Measurements from ENCODE around the gene DIS3L.
"Not testable (repeated sequence)": the region's sequence is repeated elsewhere in the genome, so short reads cannot be mapped to it uniquely, and the experiment has no call there.

Gene DIS3L

GRCh38 chr15:66278671-66279070 lies 14.7 kb upstream of the DIS3L start:
- DNase-seq, result no peak

DNA sequence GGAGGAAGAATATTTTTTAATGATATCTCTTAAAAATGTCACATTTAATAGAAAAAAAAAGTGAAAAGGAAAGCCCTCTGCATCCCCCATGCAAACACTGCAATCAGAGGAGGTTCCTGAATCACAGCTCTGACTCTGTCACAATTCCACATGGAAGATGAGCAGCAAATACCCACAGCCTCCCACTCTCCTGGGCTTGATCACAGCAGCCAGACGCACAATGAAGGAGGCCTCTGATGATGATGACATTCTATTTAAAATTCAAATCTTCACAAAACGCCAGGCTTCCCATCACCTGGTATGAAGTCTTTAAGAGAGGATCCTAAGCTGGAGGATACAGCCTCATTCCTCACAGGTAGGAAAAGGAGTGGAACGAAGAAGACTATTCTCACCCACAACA lies 9.1 kb upstream of the DIS3L start:
- no peak for DNase-seq

DNA sequence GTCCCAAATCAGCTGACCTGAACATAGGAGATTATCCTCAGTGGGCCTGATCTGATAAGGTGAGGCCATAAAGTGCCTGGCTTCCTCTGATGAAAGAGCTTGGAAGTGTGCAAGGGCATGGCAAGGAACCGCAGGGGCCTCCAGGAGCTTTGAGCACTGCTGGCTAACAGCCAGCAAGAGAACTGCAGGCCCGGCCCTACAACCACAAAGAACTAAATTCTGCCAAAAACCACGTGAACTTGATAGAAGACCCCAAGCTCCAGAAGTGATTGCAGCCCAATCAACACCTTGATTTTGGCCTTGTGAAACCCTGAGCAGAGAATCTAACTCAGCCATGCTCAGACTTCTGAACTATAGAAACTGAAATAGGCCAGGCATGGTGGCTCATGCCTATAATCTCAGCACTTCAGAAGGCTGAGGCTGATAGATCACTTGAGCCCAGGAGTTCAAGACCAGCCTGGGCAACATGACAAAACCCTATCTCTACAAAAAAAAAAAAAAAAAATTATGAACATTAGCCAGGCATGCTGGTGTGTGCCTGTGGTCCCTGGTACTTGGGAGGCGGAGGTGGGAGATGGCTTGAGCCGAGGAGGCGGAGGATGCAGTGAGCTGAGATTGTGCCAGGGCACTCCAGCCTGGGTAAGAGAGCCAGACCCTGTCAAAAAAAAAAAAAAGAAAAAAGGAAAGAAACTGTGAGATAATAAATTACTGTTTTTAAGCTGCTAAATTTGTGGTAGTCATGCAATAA lies 7.7 kb upstream of the DIS3L start:
- DNase-seq, result no peak

DNA sequence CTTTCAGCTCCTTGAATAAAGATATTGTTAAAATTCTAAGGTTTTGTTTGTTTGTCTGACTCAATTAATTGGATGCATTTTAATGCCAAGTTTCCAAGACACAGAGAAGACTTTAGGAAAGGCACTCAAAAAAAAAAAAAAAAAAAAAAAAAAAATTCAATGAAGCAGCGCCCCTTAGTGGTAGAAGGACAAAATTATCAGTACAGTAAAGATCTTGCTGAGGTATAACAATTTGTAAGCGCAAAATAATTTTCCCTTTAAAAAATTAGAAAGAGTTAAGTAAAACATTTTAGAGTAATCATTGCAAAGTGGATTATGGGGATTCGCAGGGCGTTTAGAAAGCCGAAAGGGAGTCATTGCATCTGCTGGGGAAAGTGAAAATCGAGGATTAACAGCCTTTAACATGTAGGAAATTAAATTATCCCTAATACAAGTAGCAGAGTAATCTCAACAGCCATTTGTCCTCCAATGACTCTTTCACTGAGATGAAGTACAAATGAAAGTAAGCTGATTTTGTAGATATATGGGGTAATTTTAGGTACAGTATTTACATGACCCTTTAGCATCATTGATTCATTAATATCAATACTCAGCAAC lies 5.8 kb upstream of the DIS3L start:
- peak; percentile 15 to 21 for DNase-seq

DNA sequence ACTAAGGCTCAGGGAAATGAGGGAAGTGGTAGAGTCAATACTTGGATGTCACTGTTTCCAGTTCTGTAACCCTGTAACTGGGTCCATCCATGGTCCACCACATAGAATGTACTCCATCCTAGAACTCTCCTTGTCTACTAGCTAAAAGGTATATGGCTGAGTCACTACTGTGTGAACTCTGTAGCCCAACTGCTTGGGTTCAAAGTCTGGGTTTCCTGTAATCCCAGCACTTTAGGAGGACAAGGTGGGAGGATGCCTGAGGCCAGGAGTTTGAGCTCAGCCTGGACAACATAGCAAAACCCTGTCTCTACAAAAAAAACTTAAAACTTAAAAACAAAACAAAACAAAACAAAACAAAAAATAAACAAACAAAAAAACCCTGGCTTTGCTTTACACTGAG lies 5.3 kb upstream of the DIS3L start:
- no peak for DNase-seq

- DNase-seq, result no peak
Measured at GRCh38 chr15:66288551-66289185, 4.7 kb upstream of the DIS3L start.

DNA sequence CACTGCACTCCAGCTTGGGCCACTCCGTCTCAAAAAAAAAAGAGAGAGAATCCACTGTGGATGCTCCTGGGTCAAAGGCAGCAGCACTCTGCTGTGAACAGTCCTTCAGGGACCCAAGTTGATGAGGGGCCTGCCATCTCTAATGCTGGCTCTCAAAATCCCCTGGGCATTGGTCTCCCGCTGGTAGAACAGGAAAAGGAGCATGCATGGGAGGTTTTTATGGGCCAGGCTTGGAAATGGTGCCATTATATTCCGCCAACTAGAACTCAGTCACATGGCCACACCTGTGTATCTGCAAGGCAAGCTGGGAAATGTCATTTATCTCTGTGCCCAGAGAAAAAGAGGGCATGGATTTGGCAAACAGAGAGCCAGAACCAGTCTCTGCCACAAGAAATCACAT lies 3.4 kb upstream of the DIS3L start:
- DNase-seq, result no peak

GRCh38 chr15:66290518-66290917 lies 2.9 kb upstream of the DIS3L start:
- no peak for DNase-seq

- peak in 1 of 2 experiments; percentile 5 for DNase-seq
Measured at GRCh38 chr15:66291816-66292570, 1.4 kb upstream of the DIS3L start.

DNA sequence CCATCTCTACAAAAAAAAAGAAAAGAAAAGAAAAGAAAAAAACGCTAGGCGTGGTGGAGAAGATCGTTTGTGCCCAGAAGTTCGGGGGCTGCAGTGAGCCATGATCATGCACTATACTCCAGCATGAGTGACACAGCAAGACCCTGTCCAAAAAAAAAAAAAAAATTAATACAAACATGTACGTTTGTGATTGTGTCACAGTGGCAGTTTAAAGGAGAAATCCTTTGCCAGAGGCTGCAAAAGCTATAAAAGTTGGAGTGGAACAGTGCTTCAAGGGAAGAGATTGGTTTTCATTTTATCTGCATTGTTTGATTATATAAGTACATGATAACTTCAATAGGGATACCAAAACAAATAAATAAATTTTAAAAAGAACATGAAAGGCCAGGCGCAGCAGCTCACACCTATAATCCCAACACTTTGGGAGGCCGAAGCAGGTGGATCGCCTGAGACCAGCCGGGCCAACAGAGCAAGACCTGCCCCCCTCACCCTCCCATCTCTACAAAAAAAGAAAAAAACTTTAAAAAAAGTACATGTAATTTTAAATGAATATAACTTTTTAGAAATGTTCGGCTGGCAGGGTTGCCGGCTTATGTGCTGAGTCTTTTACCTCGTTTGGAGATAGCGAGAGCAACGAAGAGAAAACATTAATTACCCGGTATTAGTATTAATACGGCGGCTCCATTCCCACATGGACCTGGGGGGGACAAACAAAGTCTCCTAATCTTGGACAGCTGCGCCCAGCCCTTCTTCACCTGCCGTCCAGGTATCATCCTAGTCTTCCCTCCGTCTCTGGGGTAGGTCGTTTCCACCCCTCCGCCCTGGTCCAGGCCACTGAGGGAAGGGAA lies 573 bp upstream of the DIS3L start:
- no peak for DNase-seq

DNA sequence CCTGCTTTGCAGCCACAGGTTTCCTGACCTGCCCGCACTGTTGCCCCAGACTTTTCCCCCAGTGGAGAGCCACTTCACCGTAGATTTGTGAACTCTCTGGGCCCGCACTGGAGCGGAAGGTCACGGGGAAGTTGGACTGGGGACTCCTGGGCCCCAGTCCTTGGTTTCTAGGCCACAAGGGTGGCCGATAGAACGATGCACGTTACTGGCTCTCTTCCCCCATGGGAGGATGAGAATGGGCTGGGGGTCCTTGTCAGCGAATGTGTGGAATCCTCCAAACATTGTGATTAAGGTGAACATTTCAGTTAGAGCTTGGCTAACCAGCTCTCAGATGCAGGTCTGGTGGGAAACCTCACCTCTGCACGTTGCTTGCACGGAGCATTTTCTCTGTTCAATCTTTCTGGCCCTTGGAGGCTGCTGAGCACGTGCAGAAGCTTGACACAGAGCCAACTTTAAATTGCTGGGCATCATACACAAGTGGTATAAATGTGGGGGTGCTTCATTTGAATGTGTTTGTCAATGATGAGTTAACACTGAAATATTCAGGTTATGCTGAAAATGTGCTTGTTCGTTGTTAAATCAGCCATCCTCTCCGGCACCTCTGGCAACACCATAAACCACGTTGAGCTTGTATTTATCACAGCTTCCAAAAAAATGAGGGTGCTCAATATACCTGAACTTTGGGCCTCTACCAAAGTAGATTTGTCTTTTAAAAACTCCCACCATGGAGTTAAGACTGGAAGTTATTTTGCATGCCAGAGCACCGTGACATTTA lies 976 bp downstream of the DIS3L start:
- DNase-seq, result peak; percentile 32 to 59

DNA sequence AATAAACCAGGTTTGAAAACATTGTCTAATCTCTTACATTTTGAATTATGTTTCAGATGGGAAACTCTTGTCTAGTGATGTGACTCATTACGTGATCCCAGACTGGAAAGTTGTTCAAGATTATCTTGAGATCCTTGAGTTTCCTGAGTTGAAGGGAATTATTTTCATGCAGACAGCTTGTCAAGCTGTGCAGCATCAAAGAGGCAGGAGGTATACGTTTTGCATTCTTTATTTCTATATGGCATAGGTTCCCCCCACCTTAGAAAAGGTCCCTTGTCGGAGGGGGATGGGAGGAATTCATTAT lies 1.5 kb downstream of the DIS3L start:
- DNase-seq, result no peak

- no peak for DNase-seq
Measured at GRCh38 chr15:66296186-66296585, 2.8 kb downstream of the DIS3L start.

DNA sequence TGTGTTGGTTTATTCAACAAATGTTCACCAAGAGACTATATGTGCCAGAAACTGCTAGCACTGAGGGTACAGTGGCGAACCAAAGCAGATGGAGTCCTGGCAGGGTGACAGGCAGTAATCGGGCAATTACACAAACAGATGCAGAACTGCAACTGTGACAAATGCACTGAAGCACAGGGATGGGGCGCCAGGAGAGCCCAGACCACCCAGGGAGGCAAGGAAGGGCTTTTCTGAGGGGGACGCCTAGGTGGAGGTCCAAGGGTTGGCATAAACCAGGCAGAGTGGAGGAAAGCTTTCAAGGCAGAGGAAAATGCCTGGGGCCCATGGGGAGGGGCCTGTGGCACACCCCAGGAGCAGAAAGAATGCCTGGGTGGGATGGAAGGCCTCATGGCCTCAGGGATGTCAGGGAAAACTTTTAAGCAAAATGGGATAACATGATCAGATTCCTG lies 5.5 kb downstream of the DIS3L start:
- DNase-seq, result no peak

- DNase-seq, result no peak
Measured at GRCh38 chr15:66302489-66303278, 9.3 kb downstream of the DIS3L start.

- DNase-seq, result not testable (repeated sequence)
Measured at GRCh38 chr15:66304425-66304824, 11.1 kb downstream of the DIS3L start.

GRCh38 chr15:66306381-66306780 lies 13.0 kb downstream of the DIS3L start:
- no peak for DNase-seq

GRCh38 chr15:66308531-66308930 lies 15.2 kb downstream of the DIS3L start:
- DNase-seq, result no peak

DNA sequence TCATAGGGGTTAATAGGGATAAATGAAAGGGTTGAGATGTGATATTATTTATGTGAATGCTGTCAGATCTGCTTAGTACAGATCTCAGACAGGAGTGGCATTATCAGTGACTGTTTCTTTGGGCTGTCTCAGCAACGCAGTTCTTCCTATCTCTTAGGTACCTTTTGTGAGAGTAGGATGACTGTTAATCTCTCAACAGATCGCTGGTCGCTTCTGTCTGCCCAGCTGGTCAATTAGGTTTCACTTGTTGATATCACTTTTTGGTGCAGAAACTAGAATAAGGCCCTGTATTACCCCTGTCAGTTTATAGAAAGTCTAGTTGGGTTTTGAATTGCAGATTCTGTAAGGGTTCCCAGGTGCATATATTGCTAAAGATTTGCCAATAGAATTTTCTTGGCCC lies 16.5 kb downstream of the DIS3L start:
- DNase-seq, result no peak

DNA sequence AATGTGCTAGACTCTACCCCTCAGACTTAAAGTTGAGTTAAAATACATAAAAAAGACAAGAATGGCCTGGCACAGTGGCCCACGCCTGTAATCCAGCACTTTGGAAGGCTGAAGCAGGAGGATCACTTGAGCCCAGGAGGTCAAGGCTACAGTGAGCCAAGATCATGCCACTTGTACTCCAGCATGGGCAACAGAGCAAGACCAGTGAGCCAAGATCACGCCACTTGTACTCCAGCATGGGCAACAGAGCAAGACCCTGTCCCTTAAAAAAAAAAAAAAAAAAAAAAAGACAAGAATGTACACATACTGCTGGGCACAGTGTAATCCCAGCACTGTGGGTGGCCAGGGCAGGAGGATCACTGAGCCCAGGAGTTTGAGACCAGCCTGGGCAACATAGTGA lies 17.4 kb downstream of the DIS3L start:
- no peak for DNase-seq

DNA sequence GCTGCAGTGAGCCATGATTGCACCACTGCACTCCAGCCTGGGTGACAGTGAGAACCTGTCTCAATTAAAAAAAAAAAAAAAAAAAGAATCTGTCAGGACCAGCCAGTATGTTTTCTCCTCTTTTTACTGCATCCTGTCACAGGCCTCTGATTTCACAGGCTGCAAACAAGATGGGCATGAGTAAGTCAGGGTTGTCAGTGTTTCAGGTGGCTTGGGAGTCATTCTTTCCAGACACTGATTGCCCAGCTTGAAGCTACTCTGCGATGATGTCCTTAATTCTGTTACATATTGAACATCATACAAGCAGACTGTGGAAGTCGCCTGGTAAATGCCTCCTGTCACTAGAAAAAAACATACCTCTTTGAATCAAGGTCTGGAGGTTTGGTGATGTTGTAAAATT lies 18.8 kb downstream of the DIS3L start:
- DNase-seq, result no peak

Measured in SHP77 (cell line).